Sigmoid colon (tissue), 3 donors: ENCODE data around the gene GRB2.

Source experiments
- CTCF ChIP-seq, 4 experiments: fragments of 450-650 bp in 3 of 4; fragments of 200-600 bp in 1 of 4; IDR thresholded peaks; one replicate each; pipeline ENCODE4 v1.5.1; 2016 to 2019; ENCODE audit warnings: antibody characterized with exemption in 4 of 4, mild to moderate bottlenecking in 3 of 4, moderate library complexity in 2 of 4
- POLR2A ChIP-seq, 2 donors: fragments of 450-650 bp; IDR thresholded peaks; one replicate each; pipeline ENCODE4 v1.6.1; 2016; ENCODE audit warnings: antibody characterized with exemption in 2 of 2, mild to moderate bottlenecking in 2 of 2, moderate library complexity in 2 of 2

GRCh38 chr17:75410141-75410540 lies 4.7 kb upstream of the GRB2 start:
- TF ChIP-seq POLR2A (IDR thresholded peaks at IDR 0.05) = no peak
- TF ChIP-seq CTCF (IDR thresholded peaks at IDR 0.05) = no peak
